GM21423 (cell line): ENCODE measurements around the gene SLC6A11.

Experiments
- ATAC-seq: cut with Tn5 transposase; IDR thresholded peaks from one replicate; pipeline ENCODE4 v1.9.1; 2021; ENCODE audit warnings: mild to moderate bottlenecking, moderate library complexity; ENCODE audit not compliant: unreplicated experiment

Gene SLC6A11

DNA sequence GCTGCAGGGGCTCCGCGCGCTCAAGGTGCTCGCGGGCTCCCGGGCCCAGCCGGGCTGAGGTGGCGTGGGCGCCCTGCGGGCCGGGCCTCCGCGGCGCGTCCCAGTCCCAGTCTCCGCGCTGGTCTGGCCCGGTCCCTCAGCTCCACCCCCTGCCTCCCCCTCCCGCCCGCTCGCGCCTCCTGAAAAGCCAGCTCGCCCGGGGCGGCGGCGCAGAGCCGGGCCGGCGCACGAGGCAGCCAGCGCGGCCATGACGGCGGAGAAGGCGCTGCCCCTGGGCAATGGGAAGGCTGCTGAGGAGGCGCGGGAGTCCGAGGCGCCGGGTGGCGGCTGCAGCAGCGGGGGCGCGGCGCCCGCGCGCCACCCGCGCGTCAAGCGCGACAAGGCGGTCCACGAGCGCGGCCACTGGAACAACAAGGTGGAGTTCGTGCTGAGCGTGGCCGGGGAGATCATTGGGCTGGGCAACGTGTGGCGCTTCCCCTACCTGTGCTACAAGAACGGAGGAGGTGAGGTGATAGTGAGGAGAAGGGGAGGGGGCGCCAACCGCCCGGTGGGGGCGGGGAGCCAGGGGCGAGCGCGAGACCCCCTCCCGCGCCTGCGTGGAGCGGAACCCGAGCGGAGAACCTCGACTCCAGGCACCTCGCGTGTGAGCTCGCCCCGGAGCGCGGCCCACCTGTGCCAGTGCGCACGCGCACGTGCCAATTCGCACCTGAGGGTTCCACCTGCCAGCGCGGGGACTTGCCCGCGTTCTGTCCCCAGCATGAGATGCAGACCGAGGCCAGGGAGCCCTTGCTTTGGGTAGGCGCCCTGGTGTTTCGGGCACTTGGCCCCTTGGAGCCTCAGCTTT, at the start of gene SLC6A11:
Gene SLC6A11 (plus strand): TSS at position 210 of the 844 bp plus-strand sequence. CDS start 38 bp downstream, at position 248.
- no peak for ATAC-seq

DNA sequence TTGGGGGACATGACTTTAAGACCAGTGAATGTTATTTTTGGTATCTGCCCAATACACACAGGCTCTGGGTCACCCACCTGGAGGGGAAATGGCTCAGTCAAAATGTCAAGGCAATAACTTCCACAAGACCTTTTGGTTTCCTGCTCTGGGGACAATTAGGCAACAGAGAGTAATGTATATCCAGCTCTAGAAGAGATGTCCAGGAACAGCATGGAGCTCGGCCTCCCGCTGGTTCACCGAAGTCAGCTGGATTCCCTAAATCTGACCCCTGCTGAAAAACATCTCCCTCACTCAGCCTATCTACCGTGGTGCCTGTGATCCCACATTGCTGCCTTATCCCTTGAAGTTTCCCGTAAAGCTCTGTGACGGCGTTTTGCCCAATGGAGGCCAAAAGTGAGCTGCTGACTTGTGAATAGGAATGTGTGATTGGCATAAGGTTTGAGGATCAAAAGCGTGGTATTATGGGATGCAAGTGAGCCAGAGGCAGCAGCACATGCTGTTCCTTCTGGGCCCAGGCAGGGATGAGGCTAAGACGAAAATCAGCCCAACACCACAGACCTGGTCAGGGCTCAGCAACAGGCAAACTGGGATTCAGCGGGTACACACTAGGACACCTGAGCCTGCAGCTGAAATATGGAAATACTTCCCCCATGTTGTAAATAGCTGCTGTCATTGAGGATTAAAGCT, 47.2 kb upstream of the SLC6A11 start:
- ATAC-seq, result no peak

DNA sequence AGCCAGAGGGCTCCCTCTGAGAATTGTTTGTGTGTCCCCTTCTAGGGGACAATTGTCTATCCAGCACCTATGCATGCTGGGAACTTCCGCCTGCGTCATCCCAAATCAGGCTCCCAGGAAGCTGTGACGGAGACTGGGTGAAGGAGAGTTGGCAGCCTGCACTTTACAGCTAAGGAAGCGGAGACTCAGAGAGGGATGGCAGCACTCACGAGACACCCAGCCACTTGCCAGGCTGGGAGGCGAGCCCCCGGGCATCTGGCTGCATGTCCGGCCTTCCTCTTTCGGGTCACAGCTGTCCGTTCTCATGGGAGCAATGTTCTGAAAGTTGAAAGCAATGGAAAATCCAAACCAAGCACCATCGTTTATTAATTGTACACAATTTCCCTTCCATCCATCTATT, 45.5 kb upstream of the SLC6A11 start:
- no peak for ATAC-seq

DNA sequence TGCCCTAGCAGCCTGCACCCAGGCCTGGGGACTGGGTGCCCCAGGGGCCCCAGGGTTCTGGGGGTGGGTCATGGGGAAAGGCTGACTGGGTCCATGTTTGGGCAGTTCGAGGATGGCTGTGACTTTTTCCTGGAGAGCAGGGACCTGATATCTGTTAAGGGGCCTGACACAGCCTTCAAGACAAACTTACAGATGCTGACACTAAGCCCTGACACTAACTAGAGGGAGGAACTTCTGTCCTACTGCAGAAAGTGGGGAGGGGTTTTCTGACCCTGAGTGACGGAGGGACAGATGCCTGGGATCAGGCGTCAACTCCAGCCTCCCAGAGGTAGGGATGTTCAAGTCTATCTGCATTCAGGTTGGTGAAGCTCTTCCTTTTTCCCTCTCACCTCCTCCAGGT, 45.0 kb upstream of the SLC6A11 start:
- no peak for ATAC-seq

DNA sequence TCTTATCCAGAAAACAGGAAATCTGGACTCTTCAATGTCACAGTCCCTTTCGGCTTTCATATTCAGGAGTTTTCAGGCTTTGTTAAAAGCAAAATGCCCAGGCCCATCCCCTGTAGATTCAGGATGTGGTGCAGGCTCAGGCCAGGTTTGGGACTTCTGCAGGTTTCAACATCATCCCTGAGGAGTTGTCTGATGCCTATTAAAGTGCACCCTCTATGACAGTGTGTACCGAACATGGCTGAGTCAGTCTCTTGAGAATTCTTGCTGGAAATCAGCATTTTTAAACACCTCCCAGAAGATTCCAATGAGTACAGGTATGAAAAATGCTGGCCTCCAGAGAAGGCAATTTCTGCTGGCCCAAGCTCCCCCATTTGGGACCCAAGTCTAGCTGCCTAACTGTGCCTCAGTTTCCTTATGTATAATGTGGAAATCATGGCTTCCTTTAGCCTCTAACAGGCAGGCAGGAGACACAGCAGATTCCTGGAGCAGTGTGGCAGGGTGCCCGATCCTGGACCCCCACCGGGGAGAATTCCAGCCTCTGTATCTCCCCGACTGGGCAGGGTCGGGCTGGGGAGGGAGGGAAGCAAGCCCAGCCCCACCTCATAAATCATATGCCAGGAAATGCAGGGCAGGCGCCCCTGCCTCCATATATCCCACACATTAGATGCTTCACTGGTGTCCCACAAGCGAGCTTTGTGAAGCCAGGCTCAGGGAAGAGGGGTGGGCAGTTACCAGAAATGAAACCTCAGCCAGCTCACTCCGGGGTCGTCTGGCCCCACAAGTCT, 44.4 kb upstream of the SLC6A11 start:
- ATAC-seq, result no peak

DNA sequence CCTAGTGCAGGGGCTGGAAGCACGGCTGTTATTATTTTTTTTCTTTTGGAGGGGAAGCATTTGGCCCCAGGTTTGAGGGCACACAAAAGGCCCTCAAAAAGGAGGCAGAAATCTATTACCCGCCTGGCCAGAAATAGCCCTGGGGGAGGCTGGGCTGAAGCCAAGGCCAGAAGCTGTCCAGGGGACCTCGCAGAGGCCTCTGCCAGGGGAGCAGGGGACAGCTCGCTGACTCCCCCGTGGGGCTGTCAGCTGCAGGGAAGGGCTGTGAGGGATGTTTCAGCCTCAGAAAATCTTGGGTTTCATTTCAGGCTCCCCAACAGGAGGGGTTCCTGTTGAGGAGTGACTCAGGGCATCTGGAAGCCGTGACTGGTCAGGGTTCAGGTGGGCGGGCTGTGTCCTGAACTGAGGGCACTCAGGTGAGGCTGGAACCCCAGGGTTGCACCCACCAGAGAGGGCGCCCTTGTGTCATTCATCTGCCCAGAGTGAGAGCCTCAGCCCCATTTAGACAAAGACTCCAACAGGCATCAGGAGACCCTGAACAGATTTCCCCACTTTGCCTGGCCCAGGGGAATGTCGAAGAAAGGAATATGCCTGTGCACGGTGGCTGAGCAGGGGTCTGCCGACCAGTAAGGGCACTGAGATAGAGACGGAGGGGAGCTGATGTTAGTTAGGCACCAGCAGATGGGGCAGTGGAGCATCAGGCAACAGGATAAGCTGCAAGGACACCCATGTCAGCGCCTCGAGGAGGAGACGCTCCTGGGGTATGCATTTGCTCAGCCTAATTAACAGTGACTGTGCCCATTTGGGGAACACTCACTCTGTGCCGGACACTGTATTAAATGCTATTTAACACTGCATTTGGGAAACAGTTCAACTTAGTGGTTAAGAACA, 43.5 kb upstream of the SLC6A11 start:
- no peak for ATAC-seq

DNA sequence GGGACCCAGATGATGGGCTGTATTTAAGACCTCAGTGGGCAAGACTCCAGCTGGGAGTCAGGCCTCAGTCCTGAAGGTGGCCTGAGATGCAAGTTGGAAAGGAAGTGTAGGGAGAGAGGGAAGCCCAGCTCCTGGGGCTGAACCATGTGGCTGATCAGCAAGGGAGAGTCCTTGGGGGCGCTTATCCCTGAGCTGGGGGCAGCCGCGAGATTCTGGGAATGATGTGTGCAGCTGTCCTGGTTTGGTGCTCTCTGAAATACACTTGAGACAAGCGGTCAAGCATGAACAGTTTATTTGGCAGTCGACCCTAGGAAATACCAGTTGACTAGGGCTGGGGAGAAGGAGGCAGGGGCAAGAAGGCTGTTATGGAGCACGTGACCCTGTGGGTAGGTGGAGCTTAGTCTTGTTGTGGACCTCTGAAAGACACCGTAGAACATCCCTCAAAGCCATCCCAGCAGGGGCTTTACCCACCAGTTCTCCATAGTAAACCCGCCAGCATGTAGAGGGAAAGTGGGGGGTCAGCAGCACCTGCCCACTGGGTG, 41.8 kb upstream of the SLC6A11 start:
- no peak for ATAC-seq

DNA sequence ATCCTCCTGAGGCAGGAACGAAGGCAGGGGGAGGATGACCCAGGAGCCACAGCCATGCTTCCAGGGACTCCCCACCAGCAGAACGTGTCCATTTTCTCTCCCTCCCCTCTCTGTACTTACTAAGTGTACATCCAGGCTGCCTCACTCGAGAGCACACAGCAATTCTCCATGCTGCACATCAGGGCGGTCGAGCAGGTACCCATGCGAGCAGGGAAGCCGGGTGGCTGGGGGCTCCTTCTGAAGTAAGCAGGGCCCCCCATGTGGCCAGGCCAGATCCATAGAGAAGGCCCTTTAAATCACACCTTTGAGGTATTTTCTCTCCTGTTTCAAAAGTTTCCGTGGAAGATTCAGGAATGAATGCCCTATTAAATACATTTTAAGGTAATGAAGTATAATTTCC, 41.2 kb upstream of the SLC6A11 start:
- ATAC-seq, result no peak

DNA sequence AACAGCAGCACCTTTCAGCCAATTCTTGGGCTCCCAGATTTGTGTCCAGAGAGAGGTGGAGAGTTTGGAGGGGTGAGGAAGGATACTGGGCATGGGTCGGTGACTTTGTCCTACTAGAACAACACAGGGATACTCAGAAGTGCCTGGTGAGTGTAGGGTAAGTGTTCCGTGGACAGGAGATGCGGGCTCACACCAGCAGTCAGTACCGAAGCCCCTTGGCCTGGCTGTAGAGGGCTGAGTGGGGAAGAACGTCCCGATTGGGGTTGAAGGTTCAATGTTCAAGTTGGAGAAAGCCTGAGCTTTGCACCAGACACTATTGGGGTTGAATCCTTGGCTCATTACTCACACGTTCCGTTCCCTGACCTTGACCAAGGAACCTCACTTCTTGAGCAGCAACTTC, 40.8 kb upstream of the SLC6A11 start:
- ATAC-seq, result no peak

DNA sequence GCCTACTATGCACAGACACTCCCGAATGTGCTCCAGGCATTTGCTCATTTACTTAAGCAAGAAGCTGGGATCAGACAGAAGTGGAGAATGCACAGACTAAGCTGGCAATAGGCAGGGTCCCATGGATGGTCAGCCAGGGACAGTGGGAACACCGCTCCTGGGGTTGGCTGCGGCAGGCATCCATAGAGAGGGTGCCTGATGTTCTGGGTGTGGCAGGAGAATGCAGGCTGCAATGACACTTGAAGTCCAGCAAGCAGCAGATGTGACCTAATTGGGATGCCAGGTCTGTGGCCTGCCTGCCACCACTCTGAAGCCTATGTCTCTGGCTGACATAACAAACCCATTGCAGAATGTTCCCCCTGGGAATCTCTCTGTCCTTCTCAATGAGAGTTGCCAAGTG, 40.2 kb upstream of the SLC6A11 start:
- ATAC-seq, result no peak

DNA sequence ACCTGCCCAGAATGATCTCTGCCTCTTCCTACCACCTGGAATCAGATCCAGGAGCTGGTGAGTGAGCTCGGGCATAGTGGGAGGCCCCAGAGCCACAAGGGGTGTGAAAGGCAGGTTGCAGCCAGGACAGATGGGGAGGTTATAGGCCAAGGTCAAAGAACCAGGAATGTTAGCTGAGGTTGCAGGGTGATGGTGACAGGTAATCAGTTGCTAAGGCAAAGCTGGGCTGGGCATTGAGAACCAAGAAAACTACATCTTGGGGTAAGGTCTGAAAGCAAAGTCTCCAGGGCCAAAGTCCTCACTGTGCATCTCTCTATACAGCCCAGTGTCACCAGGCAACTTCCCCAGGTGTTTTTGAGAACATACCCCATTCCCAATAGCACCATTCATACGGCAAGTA, 38.4 kb upstream of the SLC6A11 start:
- ATAC-seq, result no peak

DNA sequence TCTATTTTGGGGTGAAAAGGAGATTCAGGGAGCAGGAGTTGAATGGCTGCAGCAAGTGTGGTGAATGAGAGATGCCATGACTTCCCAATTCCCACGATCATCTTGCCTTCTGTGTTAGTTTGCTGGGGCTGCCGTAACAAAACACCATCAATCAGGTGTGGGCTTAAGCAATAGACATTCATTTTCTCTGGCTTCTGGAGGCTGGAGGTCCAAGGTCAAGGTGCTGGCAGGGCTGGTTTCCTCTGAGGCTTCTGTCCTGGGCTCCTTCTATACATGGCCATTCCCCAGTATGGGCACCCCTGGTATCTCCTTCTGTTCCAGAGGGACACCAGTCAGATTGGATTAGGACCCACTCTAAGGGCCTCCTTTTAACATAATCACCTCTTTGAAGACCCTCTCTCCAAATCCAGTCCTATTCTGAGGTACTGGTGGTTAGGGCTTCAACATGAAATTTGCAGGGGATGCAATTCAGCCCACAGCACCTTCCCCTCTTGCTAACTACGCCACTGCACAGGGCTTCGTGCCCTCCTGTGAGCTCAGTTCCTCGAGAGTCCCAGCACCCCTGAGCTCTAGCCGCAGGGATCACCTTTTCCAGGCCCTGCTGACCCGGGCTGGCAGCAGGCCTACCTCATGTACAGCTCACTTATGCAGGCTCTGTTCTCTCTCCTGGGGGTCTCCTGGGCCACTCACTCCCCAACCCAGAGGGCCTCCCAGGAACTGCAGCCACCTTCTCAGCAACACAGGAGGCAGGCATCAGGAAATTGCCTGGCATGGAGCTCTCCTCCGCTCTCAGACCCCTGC, 37.3 kb upstream of the SLC6A11 start:
- ATAC-seq, result no peak

DNA sequence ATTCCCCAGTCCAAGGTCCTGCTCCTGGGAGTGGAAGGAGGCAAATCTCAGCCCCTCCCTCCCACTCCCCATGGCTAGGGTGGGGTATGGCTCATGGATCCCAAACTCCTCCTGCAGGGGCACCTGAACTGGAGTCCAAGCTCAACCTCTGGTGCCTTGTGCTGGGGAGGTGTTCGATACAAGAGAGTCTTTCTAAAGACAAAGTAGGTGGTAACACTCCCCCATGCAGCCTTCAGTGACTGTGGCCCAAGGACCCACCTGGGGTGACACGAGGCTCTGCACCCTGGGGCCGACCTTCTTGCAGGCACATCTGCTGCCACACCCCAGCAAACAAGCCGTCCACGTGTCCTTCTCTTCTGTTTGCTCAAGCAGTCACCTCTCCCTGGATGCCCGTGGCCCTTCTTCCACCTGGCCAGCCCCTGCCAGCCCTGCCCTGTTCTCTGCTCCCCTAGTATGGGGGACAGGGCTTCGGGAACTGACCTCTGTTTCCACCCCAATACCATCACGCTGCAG, 36.7 kb upstream of the SLC6A11 start:
- ATAC-seq, result no peak

DNA sequence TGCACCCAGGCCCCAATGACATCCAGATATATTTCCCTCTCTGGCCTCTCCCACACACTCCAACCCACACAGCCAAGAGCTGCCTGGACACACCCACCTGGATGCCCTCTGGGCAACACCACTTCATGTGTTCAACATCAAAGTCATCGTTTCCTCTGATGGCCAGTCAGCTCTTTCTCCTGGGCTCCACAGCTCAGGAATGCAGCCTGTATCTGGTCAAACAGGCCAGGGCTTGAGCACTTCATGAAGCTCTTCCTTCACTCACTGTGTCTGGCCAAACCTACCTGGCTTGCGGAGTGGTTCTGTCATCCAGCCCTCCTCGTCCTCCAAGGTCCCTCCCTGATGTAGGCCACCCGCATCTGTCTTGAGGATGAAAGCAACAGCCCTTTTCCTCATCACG, 35.8 kb upstream of the SLC6A11 start:
- ATAC-seq, result no peak

DNA sequence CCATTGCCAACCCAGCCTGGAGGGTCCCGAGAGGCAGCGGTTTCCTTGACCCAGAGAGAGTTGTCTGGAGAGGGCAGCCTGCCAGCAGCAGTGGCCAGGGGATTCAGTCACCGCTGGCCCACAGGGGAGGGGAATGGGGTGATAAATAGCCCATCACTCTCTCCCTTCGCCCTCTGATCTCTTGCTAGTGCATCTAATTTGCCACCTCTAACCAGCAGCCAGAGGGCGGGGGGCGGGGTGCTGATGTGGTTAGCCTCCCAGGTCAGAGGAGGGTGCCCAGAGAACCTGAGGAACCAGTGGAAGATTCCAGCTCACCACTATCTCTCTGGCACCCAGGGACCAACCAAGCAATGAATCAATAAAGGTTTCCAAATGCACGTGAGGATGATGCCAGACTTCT, 35.1 kb upstream of the SLC6A11 start:
- no peak for ATAC-seq

DNA sequence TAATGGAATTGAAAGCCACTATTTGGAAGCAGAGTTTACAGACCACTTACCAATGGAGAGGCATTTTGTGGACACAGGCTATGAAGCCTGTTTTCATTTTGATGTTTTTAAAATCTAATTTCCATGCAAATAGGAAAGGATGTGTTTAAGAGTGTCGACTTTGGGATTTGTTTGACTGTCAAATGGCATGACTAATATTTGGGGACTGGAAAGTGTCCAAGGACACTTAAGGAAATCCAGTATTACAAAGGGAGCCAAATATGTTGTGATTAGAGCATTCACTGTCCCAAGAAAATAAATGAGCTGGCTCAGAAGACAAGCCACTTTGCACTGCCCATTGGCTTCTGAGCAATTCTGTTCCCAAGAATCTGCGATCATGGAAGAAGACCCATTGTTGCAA, 34.0 kb upstream of the SLC6A11 start:
- ATAC-seq, result no peak

DNA sequence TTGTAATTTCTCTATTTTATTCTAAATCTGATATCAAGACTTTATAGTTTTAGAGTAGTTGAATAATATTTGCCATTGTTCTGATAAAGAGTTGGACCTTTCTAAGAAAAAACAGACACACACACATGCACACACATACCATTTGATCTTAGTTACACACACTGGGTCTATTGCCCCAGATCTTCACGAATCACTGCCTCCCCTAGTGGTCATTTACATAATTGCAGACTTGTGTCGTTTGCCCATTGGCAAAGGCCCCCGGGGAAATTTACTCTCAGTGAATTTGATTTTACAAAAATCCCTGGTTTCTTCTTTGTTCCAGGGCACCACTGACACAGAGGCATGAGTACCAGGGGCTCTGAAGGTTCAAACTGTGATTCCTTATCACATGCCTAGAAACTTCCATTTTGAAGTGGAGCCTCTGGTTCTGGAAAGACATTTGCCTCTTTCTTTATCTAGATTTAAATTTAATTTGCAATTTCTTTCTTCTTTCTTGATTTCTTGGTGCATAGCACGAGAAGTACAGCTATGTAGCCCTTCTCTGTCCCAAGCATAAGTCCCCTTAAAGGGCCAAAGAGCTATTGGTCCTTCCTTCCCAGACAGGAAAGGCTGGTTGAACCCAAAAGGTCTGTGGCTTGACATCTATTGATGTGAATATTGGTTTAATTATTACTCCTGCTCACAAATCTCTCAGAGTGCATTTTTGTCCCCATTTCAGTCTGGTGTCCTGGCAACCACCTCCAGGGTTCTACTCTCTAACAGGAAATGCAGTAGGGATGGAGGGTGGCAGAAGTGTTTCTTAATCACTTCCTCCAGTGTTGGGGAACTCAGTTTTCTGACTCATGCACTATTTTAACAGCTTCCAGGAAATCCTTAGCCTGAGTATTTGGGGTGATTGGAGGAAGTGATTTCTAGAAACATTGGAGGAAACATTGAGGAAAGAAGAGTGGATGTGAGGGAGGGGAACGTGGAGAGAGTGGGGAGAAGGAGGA, 32.4 kb upstream of the SLC6A11 start:
- ATAC-seq, result no peak

DNA sequence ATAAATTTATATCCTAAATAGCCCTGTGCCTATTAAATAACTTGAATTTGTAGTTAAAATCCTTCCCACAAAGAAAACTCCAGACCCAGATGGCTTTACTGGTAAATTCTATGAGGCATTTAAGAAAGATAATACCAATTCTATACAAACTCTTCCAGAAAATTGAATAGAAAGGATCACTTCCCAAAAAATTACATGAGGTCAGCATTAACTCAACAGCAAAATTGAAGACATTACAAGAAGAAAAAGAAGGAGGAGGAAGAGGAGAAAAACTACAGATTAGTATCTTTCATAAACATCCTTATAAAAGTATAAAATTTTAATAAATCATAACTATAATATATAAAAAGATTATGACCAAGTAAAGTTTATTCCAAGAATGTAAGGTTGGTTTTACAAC, 29.4 kb upstream of the SLC6A11 start:
- ATAC-seq, result no peak
